Activated T-cell treated with anti-CD3 and anti-CD28 coated beads, Interleukin-2, amount 50 U/mL, for 48 hours (primary cell): ENCODE results near the gene EHD4.
A peak's percentile ranks its signal among the peaks of the same experiment; 100 is the strongest.

Experiments used
- DNase-seq, 2 experiments: peaks; one replicate each; pipeline ENCODE4 v3.0.0-alpha.2; 2020

EHD4 gene

DNA sequence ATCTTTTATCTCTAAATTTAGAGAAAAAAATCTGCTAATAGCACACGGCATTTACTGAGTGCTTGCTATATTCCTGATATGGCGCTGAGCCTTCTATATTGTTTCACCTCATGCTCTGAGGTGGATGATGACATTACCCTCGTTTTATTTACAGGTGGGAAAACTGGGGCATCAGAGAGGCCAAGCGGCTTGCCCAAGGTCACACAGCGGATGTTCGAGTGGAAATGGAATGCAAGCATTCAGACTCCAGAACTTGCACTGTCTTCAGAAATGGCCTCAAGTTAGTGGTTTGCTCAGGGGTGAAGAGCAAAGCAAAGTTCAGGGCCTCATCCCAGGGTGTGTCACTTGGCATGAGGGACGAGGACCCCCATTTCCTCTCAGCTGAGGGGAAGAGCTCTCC, 17.3 kb downstream of the EHD4 start:
- no peak for DNase-seq

DNA sequence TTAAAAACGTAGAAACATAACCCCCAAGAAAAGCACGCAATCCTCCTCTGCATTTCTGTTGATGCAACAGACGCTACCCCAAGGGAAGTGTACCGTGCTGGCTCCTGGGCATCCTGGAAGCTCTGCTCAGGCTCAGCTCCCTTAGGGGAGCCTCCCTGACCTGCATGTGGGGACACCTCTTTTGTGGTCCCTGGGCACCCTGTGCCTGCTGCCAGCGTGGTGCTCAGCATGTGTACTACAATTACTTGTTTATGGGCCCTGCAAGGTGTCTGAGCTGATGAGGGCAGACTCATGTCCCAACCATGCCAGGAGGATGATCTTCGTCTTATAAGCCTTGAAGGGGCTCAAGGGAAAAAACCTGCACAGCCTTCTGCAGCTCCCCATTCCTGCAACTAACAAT, 18.3 kb downstream of the EHD4 start:
- peak in 1 of 2 experiments; percentile 3 for DNase-seq

DNA sequence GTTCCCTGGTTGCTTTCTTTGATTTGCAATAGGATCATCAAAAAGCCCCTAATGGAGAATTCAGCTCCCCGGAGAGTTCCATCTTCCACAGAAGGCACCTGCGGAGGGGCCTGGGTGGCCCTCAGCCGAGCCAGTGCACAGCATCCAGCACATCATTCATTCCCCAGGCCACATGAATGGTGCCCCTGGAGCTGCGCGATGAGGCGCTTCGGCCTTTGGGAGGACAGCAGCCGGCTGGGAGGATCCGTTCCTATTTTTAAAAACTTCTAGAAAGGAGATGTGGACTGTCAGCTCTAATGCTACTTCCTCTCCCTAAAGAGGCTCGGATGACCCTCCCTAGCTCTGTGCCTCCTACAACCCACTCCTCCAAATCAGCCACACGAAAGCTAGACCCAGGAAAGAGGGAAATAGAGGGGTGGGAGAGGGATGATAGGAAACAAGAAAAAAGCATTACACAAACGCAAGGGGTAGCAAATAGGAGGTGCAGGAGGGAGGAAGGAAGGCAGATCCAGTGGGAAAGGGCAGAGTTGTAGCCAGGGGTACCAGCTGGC, 20.3 kb downstream of the EHD4 start:
- DNase-seq = peak in 1 of 2 experiments; percentile 9

- no peak for DNase-seq
These were observed 20.8 kb downstream of the EHD4 start for GRCh38 chr15:41951571-41951970.

GRCh38 chr15:41950489-41950888, 21.9 kb downstream of the EHD4 start:
- peak in 1 of 2 experiments; percentile 1 for DNase-seq

GRCh38 chr15:41950127-41950483, 22.3 kb downstream of the EHD4 start:
- DNase-seq = peak in 1 of 2 experiments; percentile 10

DNA sequence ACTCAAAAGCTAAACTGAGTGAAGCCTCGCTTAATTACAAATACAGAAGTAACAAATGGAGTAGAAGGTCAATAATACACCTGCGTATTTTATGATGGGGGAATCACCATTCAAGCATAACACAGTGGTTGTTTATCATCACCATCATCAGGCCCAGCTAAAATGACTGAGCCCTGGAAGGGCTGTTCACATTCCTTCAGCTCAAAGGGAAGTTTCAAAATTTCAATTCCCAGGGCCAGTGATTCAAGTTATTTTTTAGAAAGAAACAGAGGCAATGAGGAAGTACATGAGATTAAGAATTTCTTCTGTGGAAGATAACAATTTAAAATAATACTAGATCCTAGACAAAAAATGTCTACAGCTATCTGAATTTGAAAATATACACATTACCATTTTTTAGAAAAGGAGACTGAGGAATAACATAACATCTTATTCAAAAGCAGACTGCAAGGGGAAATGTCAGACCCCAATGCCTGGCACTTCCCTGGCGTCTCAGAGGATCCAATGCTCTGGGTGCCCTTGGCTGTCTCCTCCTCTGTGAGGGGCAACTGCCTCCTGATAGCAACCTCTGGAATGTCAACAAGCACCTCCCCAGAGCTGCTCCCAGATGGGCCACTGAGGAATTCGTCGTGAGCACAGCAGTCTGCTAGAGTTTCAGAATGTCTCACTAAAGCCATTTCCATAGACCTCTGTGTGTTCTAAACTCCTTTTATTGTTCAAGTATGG, 22.8 kb downstream of the EHD4 start:
- DNase-seq = no peak

DNA sequence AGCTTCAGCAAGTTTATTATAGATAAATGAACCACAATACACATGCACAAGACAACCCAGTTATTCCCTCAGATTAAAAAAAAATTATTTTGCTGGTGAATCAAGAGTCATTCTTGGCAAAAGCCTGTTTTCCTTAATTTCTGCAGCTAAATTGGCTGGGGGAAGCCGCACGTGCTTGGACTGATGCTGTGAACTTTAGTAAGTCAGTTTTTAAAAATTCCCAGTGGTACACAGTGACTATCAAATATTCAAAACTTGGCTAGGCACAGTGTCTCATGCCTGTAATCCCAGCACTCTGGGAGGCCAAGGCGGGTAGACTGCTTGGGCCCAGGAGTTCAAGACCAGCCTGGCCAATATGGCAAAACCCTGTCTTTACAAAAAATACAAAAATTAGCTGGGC, 23.9 kb downstream of the EHD4 start:
- no peak for DNase-seq

GRCh38 chr15:41946970-41947369, 25.4 kb downstream of the EHD4 start:
- no peak for DNase-seq

DNA sequence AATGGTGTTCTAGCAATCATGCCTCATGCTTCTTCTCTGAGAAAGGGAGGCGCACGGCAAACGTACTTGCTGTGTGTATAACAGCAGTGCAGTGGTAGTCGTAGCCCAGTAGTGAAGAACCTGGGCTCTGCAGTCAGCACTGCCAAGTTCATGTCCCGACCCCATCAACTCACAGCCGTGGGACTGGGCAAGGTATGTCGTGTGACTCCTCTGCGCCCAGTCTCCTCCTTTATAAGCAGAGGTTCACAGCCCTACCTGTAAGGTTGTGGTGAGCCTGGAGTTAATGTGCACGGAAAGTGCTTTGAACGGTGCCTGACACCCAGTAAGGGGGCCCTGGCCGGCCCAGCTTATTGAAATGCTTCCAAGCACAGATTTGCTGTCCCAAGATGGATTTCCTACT, 26.6 kb downstream of the EHD4 start:
- no peak for DNase-seq

DNA sequence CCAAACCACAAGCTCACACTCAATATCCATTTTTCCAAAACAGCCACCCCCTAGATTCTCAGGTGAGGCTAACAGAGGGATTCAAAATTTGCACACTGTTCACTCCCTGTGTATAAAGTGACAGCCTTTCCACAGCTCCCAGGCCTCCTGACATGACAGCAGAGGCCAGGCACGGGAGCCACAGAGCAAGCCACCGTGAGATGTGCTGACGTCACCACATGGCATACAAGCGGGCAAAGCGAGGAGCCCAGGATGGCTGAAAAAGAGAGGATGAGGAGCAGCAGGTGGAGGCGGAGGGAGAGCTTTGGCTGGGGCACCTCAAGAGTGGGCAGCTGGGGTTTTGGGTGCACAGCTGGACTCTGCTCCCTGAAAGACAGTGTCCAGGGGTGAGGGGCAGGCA, 27.1 kb downstream of the EHD4 start:
- no peak for DNase-seq

- DNase-seq = no peak
These were observed 27.9 kb downstream of the EHD4 start for GRCh38 chr15:41944313-41944940.

DNA sequence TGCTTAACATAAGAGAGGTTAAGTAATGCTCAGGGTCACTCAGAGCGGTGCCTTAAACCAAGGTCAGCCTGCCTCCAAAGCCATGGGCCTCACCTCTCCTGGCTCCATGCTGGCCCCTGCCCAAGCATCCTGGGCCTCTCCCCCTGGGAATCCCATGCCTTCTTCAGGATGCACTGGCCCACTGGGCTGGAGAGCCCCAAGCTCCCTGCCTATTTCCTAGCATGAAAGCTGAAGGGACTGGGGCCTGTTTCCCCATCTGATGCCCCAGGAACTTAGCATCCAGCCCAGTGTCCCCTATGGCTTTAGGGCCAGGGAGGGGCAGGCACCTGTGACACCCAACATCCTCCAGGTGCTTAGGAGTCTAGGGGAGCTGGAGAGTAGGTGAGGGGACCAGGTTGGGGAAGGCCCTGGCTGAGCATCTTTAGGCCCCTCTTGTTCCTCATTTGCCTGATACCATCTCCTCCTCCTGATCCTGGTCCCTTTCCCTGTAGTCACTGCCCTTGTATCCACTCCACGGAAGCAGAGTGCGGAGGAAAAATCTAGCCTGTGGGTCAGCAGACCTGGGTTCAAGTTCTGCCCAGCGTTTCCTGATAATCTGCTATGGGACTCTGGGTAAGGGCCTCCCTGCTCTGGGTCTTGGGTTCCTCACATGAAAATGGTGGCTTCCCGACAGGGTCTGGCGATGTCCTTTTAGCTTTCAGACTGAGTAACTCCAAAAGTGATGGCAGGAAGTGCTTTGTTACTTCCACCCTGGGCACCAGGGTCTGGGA, 28.6 kb downstream of the EHD4 start:
- DNase-seq = no peak

- DNase-seq = no peak
These were observed 29.5 kb downstream of the EHD4 start for GRCh38 chr15:41942886-41943285.

GRCh38 chr15:41941644-41942415, 30.5 kb downstream of the EHD4 start:
- no peak for DNase-seq

- peak; percentile 77 to 81 for DNase-seq
These were observed 31.9 kb downstream of the EHD4 start for GRCh38 chr15:41940441-41940857.

DNA sequence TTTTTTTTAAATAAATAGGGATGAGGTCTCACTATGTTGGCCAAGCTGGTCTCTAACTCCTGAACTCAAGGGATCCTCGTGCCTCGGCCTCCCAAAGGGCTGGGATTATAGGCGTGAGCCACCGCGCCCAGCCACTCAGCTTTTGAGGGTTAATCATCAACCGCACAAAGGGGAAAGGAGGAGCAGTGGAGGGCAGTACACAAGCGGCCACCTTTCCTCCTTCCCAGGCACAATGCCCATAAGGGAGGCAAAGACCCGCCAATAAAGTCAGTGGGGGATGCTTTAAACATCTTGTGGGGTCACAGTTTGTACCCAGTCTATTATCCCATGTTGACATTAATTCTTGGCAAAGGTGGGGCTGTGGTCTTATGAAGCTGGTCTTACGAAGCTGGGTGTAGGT, 32.4 kb downstream of the EHD4 start:
- no peak for DNase-seq

DNA sequence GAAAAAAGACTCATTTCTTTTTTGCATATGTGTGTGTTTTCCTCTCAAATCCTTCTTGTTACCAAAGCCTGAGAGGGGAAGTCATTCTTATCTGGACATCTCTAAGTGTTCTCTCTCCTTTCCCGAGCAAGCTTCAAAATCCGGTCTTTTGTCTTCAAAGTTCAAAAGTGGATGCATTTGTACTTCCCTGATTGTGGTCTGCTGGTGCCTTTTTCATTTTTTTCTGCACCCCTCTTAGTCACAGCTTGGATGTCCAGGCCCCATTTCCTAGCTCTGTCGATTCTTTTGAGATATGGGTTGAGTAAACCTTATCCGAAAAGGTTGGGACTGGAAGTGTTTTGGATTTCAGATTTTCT, 34.8 kb downstream of the EHD4 start:
- no peak for DNase-seq

- DNase-seq = peak; percentile 81 to 84
These were observed 35.4 kb downstream of the EHD4 start for GRCh38 chr15:41936649-41937567.

DNA sequence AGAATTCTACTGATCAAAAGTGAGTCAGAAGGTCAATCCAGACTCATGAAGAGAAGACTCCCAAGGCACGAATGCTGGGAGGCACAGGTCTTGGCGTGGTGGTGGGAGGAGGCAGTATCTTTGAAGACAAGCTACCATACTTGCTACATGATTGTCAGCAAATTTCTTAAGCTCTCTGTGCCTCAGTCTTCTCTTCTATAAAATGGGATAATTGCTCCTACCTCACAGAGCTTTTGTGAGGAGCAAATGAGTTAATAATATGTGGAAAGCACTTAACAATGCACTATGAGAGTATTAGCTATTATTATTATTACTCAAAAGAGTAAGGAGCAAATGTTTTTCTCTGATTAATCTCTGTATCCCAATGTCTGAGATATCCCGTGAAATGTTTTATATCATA, 36.2 kb downstream of the EHD4 start:
- DNase-seq = no peak

- peak; percentile 62 to 65 for DNase-seq
These were observed 36.8 kb downstream of the EHD4 start for GRCh38 chr15:41935566-41936020.

GRCh38 chr15:41934843-41935242, 37.5 kb downstream of the EHD4 start:
- peak; percentile 75 to 79 for DNase-seq
